Measurements from ENCODE around the gene SPATA9. TPM values are rescaled to one million over a fixed set of nuclear protein-coding genes. Genes with fewer than 3 reads are reported as not detected.

The SPATA9 gene
- total and polyA plus RNA-seq, 2 of the 13 experiments (the other 11 are each of a cell fraction or from before 2014, with no cell fraction given): not detected

- H3K4me1 ChIP-seq (ENCODE audit: insufficient read depth, low read length): no peaks in the 10 kb centered on the region
- no peaks in the 10 kb centered on the region for H3K9me3 ChIP-seq (ENCODE audit: low read length)
- intact Hi-C loops (cut with micrococcal nuclease; ENCODE audit: unreplicated experiment): no loop called here
- BruUV-seq (replicated peaks): no TSS peak
- no peaks in the 10 kb centered on the region for H4K20me1 ChIP-seq (ENCODE audit: insufficient read depth, low read length)
- no peaks in the 10 kb centered on the region for H3K36me3 ChIP-seq (replicated peaks in 1 of 2; ENCODE audit: control insufficient read depth in 1 of 2, insufficient read depth in 2 of 2, low read length in 2 of 2)
- 54% methylated on average over 5 of the region's 5 CpGs for WGBS (ENCODE audit: low lambda C conversion rate)
- ChIA-PET CTCF (ENCODE audit: low intra/inter-chr PET ratio, low total read pairs) (no interaction called here), POLR2A (no interaction called here)
- 0 out of 2 replicates have a peak, but pooled peaks have one; percentile 10 for TF ChIP-seq ZNF7 (CRISPR knock-in tag; IDR thresholded peaks at IDR 0.05)
- TF ChIP-seq, protein P1, sequence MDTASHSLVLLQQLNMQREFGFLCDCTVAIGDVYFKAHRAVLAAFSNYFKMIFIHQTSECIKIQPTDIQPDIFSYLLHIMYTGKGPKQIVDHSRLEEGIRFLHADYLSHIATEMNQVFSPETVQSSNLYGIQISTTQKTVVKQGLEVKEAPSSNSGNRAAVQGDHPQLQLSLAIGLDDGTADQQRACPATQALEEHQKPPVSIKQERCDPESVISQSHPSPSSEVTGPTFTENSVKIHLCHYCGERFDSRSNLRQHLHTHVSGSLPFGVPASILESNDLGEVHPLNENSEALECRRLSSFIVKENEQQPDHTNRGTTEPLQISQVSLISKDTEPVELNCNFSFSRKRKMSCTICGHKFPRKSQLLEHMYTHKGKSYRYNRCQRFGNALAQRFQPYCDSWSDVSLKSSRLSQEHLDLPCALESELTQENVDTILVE (CRISPR knock-in tag; IDR thresholded peaks at IDR 0.05): no peak
- in situ Hi-C loops (cut with HindIII; ENCODE audit: extremely low pct_ligation_motif_present, low pct_unique_long_range_greater_than_20kb): loop anchor here (25.0 kb wide), 1 partner anchor 707 kb away; no protein-coding TSS in a partner anchor
- no peak overlapping the region for H3K4me2 ChIP-seq (ENCODE audit: low read depth, low read length)
- H3K9ac ChIP-seq (ENCODE audit: insufficient read depth, low read depth, low read length): no peak overlapping the region
- no peak overlapping the region for H3K4me3 ChIP-seq (replicated peaks in 1 of 3; ENCODE audit: insufficient read depth in 1 of 3, low read depth in 2 of 3, low read length in 3 of 3)
- H3K79me2 ChIP-seq (ENCODE audit: insufficient read depth, low read length): no peaks in the 10 kb centered on the region
- no peak for DNase-seq (ENCODE audit: low spot score)
- ATAC-seq: no peak
- H3K27me3 ChIP-seq (ENCODE audit: control insufficient read depth in 1 of 2, insufficient read depth in 2 of 2, low read length in 2 of 2): peaks cover 0 to 5% of the 10 kb centered on the region in 2 experiments; a peak in 1 of 5 replicates
- no peak for FAIRE-seq
- H2AFZ ChIP-seq (ENCODE audit: low read length): no peak overlapping the region
- no peak overlapping the region for H3K27ac ChIP-seq (ENCODE audit: extremely low read length, insufficient read depth, low read length)
These were observed 52.3 kb downstream of the SPATA9 start for GRCh38 chr5:95630394-95630917.

- ATAC-seq: no peak
- no peak overlapping the region for H3K27ac ChIP-seq (ENCODE audit: extremely low read length, insufficient read depth, low read length)
- no peaks in the 10 kb centered on the region for H3K79me2 ChIP-seq (ENCODE audit: insufficient read depth, low read length)
- FAIRE-seq: no peak
- H2AFZ ChIP-seq (ENCODE audit: low read length): no peak overlapping the region
- intact Hi-C loops (cut with micrococcal nuclease; ENCODE audit: unreplicated experiment): no loop called here
- 0% methylated on average over 1 of the region's 1 CpG for WGBS (ENCODE audit: low lambda C conversion rate)
- H3K27me3 ChIP-seq (ENCODE audit: control insufficient read depth in 1 of 2, insufficient read depth in 2 of 2, low read length in 2 of 2): 0 out of 5 replicates have a peak, but pooled peaks cover 0 to 3% of the 10 kb centered on the region in 2 experiments
- no TSS peak for BruUV-seq (replicated peaks)
- H3K9ac ChIP-seq (ENCODE audit: insufficient read depth, low read depth, low read length): no peak overlapping the region
- H3K9me3 ChIP-seq (ENCODE audit: low read length): no peaks in the 10 kb centered on the region
- H3K36me3 ChIP-seq (replicated peaks in 1 of 2; ENCODE audit: control insufficient read depth in 1 of 2, insufficient read depth in 2 of 2, low read length in 2 of 2): no peaks in the 10 kb centered on the region
- POLR2A ChIA-PET: no interaction called here
- no peak overlapping the region for H3K4me2 ChIP-seq (ENCODE audit: low read depth, low read length)
- no peaks in the 10 kb centered on the region for H4K20me1 ChIP-seq (ENCODE audit: insufficient read depth, low read length)
- no peak for DNase-seq (ENCODE audit: low spot score)
- no peaks in the 10 kb centered on the region for H3K4me1 ChIP-seq (ENCODE audit: insufficient read depth, low read length)
- CTCF ChIA-PET (ENCODE audit: low intra/inter-chr PET ratio, low total read pairs): no interaction called here
- no peak overlapping the region for H3K4me3 ChIP-seq (replicated peaks in 1 of 3; ENCODE audit: insufficient read depth in 1 of 3, low read depth in 2 of 3, low read length in 3 of 3)
- in situ Hi-C loops (cut with HindIII; ENCODE audit: extremely low pct_ligation_motif_present, low pct_unique_long_range_greater_than_20kb): loop anchor here (25.0 kb wide), 1 partner anchor 708 kb away; no protein-coding TSS in a partner anchor
- TF ChIP-seq ZSCAN12 (CRISPR knock-in tag; IDR thresholded peaks at IDR 0.05) (no peak), SIN3B (IDR thresholded peaks at IDR 0.05; ENCODE audit: low read length) (no peak), ZNF792 (CRISPR knock-in tag; IDR thresholded peaks at IDR 0.05) (no peak), MXD1 (CRISPR knock-in tag; IDR thresholded peaks at IDR 0.05) (no peak), ZNF766 (CRISPR knock-in tag; IDR thresholded peaks at IDR 0.05; ENCODE audit: borderline replicate concordance) (no peak), ZFP36L2 (CRISPR knock-in tag; IDR thresholded peaks at IDR 0.05) (no peak)
- TF ChIP-seq, protein P2, sequence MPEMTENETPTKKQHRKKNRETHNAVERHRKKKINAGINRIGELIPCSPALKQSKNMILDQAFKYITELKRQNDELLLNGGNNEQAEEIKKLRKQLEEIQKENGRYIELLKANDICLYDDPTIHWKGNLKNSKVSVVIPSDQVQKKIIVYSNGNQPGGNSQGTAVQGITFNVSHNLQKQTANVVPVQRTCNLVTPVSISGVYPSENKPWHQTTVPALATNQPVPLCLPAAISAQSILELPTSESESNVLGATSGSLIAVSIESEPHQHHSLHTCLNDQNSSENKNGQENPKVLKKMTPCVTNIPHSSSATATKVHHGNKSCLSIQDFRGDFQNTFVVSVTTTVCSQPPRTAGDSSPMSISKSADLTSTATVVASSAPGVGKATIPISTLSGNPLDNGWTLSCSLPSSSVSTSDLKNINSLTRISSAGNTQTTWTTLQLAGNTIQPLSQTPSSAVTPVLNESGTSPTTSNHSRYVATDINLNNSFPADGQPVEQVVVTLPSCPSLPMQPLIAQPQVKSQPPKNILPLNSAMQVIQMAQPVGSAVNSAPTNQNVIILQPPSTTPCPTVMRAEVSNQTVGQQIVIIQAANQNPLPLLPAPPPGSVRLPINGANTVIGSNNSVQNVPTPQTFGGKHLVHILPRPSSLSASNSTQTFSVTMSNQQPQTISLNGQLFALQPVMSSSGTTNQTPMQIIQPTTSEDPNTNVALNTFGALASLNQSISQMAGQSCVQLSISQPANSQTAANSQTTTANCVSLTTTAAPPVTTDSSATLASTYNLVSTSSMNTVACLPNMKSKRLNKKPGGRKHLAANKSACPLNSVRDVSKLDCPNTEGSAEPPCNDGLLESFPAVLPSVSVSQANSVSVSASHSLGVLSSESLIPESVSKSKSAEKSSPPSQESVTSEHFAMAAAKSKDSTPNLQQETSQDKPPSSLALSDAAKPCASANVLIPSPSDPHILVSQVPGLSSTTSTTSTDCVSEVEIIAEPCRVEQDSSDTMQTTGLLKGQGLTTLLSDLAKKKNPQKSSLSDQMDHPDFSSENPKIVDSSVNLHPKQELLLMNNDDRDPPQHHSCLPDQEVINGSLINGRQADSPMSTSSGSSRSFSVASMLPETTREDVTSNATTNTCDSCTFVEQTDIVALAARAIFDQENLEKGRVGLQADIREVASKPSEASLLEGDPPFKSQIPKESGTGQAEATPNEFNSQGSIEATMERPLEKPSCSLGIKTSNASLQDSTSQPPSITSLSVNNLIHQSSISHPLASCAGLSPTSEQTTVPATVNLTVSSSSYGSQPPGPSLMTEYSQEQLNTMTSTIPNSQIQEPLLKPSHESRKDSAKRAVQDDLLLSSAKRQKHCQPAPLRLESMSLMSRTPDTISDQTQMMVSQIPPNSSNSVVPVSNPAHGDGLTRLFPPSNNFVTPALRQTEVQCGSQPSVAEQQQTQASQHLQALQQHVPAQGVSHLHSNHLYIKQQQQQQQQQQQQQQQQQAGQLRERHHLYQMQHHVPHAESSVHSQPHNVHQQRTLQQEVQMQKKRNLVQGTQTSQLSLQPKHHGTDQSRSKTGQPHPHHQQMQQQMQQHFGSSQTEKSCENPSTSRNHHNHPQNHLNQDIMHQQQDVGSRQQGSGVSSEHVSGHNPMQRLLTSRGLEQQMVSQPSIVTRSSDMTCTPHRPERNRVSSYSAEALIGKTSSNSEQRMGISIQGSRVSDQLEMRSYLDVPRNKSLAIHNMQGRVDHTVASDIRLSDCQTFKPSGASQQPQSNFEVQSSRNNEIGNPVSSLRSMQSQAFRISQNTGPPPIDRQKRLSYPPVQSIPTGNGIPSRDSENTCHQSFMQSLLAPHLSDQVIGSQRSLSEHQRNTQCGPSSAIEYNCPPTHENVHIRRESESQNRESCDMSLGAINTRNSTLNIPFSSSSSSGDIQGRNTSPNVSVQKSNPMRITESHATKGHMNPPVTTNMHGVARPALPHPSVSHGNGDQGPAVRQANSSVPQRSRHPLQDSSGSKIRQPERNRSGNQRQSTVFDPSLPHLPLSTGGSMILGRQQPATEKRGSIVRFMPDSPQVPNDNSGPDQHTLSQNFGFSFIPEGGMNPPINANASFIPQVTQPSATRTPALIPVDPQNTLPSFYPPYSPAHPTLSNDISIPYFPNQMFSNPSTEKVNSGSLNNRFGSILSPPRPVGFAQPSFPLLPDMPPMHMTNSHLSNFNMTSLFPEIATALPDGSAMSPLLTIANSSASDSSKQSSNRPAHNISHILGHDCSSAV (CRISPR knock-in tag; IDR thresholded peaks at IDR 0.05; ENCODE audit: borderline replicate concordance): no peak
These were observed 53.9 kb downstream of the SPATA9 start for GRCh38 chr5:95628933-95629332.
